AG04449 (cell line): Measurements from ENCODE around the gene FAM163A.

Source experiments
- CTCF ChIA-PET: fragments of 350-600 bp; formaldehyde crosslinking; extraction: SDS; loops from one replicate; lab custom pipeline; 2021; ENCODE audit warnings: antibody characterized with exemption; lab: Yijun Ruan, JAX
- POLR2A ChIA-PET: fragments of 400-600, 350-600 bp; formaldehyde crosslinking; extraction: SDS; loops from one replicate; lab custom pipeline; 2020; ENCODE audit warnings: antibody characterized with exemption, inconsistent platforms; lab: Yijun Ruan, JAX
- DNase-seq: peaks from one replicate; pipeline ENCODE4 v3.0.0-alpha.2; 2010; ENCODE audit warnings: low read depth, low spot score
- H3K4me3 ChIP-seq: 2 replicates; pipeline ENCODE4 v1.5.1; 2011; ENCODE audit warnings: low read depth, mild to moderate bottlenecking, control low read depth, low read length
- CTCF ChIP-seq: IDR thresholded peaks from one replicate; pipeline ENCODE4 v1.5.1; 2011; ENCODE audit warnings: mild to moderate bottlenecking, moderate library complexity, low read length, control low read depth, inconsistent platforms; ENCODE audit not compliant: insufficient read depth; ENCODE audit errors: missing control alignments

The FAM163A gene

GRCh38 chr1:179760521-179760920, 17.4 kb downstream of the FAM163A start:
- no peak overlapping the region for H3K4me3 ChIP-seq
- no peak for TF ChIP-seq CTCF
- no peak for DNase-seq
- ChIA-PET POLR2A (no interaction called here), CTCF (interaction anchor here (1.4 to 4.0 kb wide), 2 partner anchors 49 to 54 kb away, joined by 7 to 20 read pairs; no protein-coding TSS in a partner anchor)

- no peak for TF ChIP-seq CTCF
- ChIA-PET POLR2A (no interaction called here), CTCF (interaction anchor here (0.9 to 4.0 kb wide), 5 partner anchors 47 to 55 kb away, joined by 3 to 20 read pairs (median 4); no protein-coding TSS in a partner anchor)
- DNase-seq, result no peak
- H3K4me3 ChIP-seq, result no peak overlapping the region
These were observed 18.2 kb downstream of the FAM163A start for GRCh38 chr1:179761296-179761695.

- ChIA-PET CTCF (interaction anchor here (0.9 to 4.0 kb wide), 7 partner anchors 9 to 56 kb away, joined by 3 to 20 read pairs (median 4); no protein-coding TSS in a partner anchor), POLR2A (no interaction called here)
- no peak overlapping the region for H3K4me3 ChIP-seq
- no peak for TF ChIP-seq CTCF
- DNase-seq, result no peak
These were observed 19.0 kb downstream of the FAM163A start for GRCh38 chr1:179761846-179762640.

GRCh38 chr1:179767177-179767581, 24.1 kb downstream of the FAM163A start:
- DNase-seq, result no peak
- ChIA-PET POLR2A (no interaction called here), CTCF (interaction anchor here (1.5 kb wide), 1 partner anchor 60 kb away, joined by 3 read pairs; no protein-coding TSS in a partner anchor)
- H3K4me3 ChIP-seq, result no peak overlapping the region
- TF ChIP-seq CTCF, result no peak

- no peak for DNase-seq
- ChIA-PET POLR2A (no interaction called here), CTCF (no interaction called here)
- TF ChIP-seq CTCF, result no peak
- H3K4me3 ChIP-seq, result no peak overlapping the region
These were observed 24.9 kb downstream of the FAM163A start for GRCh38 chr1:179767996-179768395.

GRCh38 chr1:179770887-179771502, 27.9 kb downstream of the FAM163A start:
- ChIA-PET POLR2A (no interaction called here), CTCF (interaction anchor here (1.2 to 1.4 kb wide), 2 partner anchors 8 to 39 kb away, joined by 3 read pairs; no protein-coding TSS in a partner anchor)
- no peak for DNase-seq
- TF ChIP-seq CTCF, result no peak
- H3K4me3 ChIP-seq, result no peak overlapping the region
